Activated CD4-positive, CD25-positive, alpha-beta regulatory T cell treated with anti-CD3 and anti-CD28 coated beads, Interleukin-2, amount 50 U/mL, for 24 hours (primary cell): ENCODE measurements around the gene SELE.
"Not testable (repeated sequence)": the region's sequence is repeated elsewhere in the genome, so short reads cannot be mapped to it uniquely, and the experiment has no call there.

ENCODE experiments used
- ATAC-seq, 2 donors: fragments of 150-1000 bp; cut with Tn5 transposase; one replicate each; pipeline ENCODE4 v1.10.0; 2021; ENCODE audit warnings: mild to moderate bottlenecking in 1 of 2, moderate library complexity in 1 of 2

The SELE gene

DNA sequence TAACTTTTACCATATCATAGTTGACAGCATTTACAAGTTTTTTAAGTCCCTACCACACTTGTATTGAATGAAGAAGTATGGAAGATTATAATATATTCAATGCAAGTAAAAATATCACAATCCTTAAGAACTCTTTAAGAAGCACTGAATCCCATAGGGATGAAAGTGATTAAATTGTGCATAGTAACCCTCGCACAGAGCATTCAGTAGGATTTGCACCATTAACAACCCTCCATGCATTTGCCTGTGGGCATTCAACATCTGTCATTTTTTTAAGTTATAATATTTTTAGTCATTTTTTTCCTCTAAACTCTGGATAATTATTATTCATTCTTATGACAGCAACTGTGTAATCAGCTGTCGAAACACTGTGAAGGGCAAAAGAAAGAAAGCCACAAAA lies 10.1 kb downstream of the SELE start:
- ATAC-seq, result no peak

DNA sequence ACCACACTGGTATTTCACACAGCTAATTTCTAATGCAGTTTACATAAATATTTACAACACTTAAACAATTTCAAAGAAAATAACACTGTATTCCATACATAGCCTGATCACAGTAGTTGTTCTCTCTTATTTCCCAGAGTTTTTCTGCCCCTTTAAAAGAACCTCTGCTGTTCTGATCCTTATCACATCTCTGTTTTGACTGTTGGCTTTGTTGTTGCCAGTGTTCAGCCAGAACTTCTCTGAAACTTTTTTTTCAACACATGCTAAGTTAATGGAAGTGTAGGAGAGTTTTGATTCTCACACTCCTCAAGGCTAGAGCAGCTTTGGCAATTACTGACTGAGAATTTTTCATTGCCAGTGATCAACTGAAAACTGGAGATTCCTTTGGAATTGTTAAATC lies 11.1 kb downstream of the SELE start:
- no peak for ATAC-seq

DNA sequence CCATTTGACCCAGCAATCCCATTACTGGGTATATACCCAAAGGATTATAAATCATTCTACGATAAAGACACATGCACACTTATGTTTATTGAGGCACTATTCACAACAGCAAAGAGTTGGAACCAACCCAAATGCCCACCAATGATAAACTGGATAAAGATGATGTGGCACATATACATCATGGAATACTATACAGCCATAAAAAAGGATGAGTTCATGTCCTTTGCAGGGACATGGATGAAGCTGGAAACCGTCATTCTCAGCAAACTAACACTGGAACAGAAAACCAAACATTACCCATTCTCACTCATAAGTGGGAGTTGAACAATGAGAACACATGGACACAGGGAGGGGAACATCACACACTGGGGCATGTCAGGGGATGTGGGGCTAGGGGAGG lies 18.8 kb downstream of the SELE start:
- not testable (repeated sequence) for ATAC-seq

DNA sequence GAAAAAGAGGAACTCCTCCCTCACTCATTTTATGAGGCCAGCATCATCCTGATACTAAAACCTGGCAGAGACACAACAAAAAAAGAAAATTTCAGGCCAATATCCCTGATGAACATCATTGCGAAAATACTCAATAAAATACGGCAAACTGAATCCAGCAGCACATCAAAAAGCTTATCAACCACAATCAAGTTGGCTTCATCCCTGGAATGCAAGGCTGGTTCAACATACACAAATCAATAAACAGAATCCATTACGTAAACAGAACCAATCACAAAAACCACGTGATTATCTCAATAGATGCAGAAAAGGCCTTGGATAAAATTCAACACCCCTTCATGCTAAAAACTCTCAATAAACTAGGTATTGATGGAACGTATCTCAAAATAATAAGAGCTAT lies 20.8 kb downstream of the SELE start:
- not testable (repeated sequence) for ATAC-seq

DNA sequence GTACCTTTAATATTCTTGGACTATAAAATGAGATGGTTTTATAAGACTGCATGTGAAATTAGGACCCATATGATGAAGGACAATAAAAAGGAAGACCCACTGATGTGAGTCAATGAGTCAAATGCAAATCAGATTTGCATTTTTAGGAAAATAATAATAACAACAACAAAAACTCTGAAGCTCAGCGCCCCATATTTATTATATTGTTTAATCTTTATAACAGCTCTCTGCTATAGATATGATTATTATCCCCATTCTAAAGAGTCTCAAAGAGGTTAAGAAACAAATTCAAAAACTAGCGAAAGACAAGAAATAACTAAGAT lies 21.6 kb downstream of the SELE start:
- no peak for ATAC-seq

DNA sequence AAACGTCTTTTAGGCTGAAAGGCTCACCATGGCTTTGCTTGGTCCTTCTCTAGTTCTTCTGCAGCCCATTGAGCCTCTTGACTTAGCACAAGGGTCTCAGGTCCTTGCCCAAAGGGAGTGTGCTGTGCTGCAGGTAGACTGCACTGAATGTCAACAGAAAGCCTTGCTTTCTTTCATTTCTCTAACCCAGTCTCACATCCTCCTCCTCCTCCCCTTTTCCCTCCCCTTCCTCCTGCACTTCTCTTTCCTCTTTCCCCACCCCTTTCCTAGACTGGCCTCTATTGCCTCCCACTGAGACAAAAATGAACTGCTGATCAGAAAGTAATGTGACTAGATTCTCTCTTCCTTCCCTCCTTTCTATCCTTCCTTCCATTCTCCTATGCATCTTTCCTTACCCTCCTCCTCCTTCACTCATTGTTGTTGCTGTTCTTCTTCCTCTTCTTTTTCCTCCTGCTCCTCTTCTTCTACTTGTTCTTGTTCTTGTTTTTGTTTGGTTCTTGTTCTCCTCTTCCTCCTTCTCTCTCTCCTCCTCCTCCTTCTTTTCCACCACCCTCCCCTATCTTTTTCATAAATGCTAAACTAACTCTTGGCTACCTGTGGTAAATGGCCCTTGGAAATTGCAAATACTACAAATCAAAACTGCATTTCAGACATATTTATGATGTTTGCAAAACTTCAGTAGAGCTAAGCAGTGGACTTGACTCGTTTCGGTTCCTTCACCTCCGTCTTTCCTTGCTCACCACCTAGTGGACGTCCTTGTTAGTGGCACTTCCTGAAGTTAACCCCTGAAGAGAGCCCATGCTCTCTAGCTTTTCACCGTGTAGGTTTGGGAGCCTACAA lies 22.2 kb downstream of the SELE start, which contains the start of gene SELL:
TSS of gene SELL (minus strand) at position 152 of the 840 bp plus-strand sequence. CDS start at position 30, 122 bp downstream.
- peak; percentile 62 to 68 for ATAC-seq

DNA sequence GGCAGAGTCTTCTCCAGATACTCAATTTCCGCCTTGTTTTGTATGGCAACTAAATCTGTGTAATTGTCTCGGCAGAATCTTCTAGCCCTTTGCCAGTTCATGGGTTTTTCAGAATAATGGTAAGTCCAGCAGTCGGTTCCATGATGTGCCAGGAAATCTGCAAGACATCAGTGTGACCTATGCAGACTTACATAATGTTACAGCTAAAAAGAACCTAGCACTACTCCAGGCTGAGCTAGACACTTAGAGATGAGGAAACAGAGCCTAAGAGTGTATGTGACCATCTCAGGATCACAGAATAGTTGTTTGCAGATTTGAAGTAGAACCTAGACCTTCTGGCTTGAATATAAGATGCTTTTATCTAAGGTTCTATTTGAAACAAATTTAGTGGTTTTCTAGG lies 25.2 kb downstream of the SELE start:
- no peak for ATAC-seq

DNA sequence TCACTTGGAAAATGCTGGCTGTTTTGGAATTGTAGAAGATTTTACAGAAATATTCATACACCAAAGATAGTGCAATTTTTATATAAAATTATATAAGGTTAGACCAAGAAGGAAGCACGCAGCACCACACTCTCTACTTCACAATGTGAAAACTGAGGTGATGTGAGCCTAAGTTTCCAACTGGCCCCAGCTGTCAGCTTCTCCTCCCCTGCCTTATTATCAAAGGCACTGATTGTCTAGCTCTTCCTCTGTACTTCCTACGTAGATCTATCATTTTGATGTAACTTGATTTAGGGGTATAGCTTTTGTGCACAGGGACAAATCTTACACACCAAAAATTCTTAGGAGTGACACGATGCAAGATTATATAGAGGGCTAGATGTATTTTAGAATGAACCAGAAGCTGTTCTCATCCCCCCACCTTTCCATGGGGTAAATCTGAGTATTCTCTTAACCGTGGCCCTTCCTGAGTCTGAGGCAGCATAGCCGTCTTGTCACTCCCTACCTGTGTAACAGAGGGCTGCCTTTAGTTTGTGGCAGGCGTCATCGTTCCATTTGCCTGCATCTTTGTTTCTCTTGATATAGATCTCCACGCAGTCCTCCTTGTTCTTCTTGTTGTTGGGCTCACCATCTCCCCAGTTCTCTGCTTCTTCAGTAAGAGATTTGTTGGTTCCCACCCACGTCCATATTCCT lies 25.8 kb downstream of the SELE start:
- ATAC-seq, result peak; percentile 14 to 24

DNA sequence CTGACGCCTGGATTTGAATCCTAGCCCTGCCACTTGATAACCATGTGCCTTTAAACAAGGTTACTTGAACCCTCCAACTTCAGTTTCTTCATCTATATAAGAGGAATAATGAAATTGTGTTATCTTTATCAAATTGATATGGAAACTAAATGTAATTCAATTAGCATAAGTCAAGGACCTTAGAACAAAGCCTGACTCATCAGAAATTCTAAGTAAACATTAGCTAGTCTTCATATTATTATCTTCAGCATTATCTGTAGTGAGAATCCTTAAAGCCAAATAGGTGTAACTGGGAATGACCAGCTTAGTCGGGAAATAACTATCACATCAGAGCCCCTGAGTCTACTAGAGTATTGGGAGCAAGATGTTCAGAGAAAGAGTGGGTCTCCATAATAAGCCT lies 29.1 kb downstream of the SELE start:
- ATAC-seq, result peak; percentile 19 to 27

DNA sequence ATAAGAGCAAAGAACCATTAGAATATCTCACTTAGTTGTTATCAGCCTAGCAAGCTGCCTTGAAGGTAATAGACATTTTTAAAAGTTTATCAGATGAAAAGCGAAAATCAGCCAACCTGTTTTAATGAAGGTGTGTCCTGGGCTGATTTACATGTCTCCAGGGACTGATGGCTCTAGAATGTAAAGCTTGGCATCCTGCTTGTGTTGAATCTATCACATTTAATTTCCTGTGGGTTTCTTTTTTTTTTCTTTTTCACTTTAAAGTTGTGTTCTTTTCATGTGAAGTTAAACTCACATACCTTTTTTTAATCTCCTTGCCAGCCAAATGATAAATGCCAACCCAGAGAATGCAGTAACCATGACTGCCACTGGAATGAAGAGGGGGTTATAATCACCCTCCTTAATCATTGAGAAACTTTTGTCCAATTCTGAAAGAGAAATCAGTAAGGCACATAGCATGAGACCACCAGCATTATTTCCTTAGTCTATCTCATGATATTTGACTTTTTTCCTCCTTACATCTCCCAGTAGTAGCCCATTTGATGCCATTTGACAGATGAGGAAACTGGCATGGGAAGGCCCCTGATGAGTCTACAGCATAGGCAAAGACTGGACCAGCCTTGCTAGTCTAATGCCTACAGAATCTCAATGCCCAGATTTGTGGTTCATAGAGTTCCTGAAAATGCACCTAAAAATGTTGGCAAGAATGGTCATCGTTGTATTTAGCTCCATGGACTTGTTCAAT lies 32.4 kb downstream of the SELE start:
- ATAC-seq, result no peak

DNA sequence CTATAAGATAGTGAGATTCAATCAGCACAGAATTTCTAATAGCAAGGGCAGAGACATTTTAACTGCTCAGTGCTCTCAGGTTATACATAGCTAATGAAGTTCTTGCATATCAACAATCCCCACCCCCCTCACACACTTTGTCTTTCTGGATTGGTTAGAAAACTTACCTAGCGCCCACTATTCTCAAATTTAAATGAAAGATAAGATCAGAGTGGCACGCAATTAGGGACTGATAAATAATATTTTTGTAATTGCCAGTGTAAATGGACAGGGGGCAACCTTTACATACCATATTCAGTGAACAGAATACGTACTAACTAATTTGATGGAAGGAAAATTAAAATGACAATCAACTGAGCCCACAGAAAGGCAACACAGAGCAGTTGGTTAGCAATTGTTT lies 34.2 kb downstream of the SELE start:
- ATAC-seq, result peak in 1 of 2 donors; percentile 4

DNA sequence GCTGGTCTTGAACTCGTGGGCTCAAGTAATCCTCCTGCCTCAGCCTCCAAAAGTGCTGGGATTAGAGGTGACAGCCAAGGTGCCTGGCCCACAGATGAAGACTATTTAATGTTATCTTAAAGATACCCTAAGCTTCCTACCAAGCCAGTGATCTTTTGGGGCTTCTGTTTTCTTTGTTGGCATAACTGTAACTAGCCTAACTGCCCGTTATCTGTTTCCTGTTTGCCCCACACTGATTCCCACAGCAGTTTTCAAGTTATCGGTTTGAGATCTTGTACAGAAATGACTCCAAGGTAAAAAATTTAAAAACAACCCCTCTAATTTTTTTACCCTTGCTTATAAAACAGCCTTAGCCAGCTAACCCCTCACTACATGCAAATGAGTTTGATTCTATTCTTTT lies 34.9 kb downstream of the SELE start:
- peak in 1 of 2 donors; percentile 25 for ATAC-seq

DNA sequence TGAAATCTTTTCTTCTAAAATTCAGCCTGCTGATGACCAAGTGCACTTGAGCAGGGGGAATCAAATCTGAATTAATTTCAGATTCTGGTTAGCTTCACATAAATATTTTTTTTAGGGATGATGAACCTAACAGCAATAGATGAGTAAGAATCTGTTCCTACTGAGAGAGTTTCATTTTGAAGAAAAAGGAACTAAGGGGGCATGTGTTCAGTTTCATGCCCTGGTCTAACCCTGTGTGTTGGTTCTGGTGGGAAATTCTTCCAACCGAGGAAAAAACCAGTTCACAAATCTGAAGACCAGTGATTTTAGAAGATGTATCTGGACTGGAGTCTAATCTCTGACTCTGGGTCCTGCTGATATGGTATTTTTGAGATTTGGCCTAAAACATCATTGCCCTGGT lies 36.1 kb downstream of the SELE start:
- ATAC-seq, result peak; percentile 25 to 44

DNA sequence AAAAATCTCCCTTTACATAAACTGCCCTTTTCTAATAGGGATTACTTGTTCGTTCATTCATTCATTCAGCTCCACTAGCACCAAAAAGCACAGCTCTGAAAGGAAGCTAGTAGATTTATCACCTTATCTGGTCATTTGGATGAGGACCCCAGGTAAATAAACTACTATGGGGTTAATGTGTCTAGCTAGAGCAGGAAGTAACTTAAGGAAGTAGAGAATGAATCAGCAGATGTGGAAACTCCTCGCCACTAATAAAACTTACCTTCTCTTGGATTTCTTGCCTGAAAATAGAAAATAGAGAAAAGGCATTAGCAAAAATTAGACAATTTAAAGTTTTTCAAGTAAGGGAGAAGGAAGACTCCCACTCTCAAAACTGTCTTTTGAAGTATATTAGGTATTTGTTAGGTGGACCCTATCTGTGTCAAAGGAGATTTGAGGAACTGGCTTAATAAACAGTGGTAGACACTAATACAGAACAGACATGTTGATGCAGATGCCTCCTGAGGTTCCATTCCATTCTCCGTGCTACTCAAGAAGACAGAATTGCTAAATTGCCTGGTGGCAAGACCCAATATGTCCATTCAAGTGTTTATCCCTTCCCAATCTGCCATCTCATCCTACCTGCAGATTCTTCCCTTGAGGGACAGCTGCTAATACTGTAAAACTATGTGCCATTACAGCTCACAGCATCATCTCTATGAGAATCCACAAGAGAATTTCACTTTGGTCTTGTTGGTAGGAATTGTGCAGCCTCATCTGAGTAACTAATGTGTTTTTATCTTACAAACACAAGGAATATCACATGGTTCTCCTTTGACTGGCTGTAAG lies 37.4 kb downstream of the SELE start:
- ATAC-seq, result no peak

DNA sequence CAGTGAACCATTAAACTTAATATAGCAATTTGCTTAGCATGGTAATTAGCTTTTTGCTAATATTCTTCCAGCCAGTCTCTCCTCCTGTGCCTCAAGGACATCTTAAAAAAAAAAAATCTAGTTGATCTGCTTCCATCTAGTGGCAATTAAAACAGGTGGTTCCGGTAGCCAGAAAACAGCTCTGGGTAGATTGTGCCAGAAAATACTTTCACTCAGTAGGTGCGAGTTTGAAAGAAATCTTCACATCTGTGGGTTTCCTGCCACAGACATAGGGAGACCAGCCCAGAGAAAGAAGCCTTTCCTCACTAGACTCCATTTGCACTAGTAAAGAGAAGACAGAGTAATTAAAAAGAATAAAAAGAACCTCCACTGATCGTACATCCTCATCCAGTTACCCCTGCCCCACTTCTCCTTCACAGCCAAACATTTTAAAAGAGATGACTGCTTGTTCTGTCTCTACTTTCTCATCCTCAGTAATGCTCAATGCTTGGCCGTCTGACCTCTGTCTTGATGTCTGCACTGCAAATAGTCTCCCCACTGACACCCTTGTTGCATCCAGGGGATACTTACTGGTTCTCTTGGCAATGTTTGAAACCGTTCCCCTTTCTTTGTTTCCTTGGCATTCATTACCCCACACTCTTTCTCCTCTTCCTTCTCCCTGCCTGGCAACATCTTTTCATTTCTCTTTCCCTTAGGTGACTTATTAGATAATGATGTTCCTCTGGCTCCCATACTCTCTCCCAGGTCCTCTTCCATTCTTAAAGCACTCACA lies 39.4 kb downstream of the SELE start:
- peak; percentile 6 to 8 for ATAC-seq

DNA sequence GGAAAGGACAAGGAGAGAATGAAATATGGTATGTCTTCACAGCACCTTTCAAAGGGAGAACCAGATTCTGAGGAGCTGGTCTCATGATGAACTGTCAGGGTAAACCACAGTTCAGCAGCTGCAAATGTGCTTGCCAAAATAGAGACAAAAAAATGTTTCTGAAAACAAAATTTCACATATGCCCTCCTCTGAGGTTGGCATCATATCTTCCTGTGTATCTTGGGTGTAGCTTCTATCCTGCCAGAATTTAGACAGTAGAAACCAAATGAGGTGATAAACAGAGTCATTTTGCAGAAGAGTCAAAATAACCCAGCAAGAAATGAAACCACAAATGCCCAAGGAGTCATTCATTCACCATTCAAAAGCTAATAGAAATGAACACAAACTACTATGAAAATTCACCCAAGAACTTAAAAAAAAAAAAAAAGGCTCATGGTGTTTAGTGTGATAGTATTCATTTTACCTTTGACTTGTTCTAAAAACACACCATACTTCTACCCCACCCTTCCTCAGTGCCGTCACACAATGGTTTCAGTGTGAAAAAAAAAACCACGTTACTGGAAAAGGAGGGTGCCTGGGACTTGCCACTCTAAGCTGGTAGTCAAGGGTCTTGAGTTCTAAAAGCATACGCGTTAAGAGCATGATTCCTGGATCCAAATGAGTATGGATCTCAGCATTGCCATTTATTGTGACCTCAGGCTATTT lies 41.0 kb downstream of the SELE start:
- ATAC-seq, result peak; percentile 73 to 79

DNA sequence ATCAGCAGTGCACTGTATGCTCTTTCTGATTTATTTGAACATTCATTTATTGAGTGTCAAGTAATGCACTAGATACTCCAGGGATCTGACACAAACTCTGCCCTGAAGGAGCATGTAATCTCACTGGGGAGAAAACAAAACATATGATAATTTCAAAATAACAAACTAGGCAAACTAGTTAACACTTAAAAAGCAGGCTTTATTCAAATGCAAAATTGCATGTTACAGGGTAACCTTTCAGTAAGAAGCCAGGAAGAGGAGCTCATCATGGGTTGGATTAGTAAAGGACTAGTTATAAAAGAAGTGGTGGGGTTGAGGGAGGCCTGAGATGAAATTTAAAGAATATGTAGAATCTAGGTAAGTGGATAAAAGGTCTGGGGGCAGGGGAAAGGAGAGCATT lies 43.4 kb downstream of the SELE start:
- no peak for ATAC-seq

DNA sequence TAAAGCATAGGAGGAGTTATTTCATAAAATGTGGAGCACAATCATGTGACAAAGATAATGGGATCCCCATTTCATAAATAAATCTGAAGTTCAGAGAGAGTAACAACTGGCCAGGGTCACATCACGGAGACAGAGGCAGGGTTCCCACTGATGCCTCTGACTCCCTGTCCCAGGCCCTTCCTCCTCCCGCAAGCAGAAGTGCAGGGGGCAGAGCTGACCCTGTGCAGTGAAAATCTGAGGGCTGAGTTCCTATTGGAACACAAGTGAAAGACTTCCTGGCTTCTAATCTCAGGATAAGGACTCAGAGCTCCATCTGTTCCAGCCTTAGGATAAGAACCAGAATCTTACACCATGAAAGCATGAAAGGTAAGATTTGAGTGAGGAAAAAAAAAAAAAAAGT lies 44.5 kb downstream of the SELE start:
- ATAC-seq, result no peak

DNA sequence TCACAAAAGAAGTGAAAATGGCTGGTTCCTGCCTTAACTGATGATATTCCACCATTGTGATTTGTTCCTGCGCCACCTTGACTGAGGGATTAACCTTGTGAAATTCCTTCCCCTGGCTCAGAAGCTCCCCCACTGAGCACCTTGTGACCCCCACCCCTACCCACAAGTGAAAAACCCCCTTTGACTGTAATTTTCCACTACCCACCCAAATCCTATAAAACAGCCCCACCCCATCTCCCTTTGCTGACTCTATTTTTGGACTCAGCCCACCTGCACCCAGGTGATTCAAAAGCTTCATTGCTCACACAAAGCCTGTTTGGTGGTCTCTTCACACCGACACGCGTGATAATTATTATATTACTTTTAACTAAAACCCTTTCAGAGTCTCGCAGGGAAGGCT lies 45.5 kb downstream of the SELE start:
- ATAC-seq, result not testable (repeated sequence)

DNA sequence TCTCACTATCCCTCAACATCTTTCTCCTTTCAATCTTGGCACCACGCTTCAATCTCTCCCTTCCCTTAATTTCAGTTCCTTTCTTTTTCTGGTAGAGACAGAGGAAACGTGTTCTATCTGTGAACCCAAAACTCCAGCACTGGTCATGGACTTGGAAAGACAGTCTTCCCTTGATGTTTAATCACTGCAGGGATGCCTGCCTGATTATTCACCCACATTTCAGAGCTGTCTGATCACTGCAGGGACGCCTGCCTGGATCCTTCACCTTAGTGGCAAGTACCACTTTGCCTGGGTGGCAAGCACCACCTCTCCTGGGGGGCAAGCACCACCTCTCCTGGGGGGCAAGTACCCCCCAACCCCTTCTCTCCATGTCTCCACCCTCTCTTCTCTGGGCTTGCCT lies 50.2 kb downstream of the SELE start:
- ATAC-seq, result no peak

DNA sequence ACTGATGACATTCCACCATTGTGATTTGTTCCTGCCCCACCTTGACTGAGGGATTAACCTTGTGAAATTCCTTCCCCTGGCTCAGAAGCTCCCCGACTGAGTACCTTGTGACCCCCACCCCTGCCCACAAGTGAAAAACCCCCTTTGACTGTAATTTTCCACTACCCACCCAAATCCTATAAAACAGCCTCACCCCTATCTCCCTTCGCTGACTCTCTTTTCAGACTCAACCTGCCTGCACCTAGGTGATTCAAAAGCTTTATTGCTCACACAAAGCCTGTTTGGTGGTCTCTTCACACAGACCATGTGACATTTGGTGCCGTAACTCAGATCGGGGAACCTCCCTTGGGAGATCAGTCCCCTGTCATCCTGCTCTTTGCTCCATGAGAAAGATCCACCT lies 50.7 kb downstream of the SELE start:
- ATAC-seq, result not testable (repeated sequence)
